Parathyroid adenoma (tissue), 2 donors: ENCODE data around the gene CHAC2.
A peak's percentile ranks its signal among the peaks of the same experiment; 100 is the strongest.
"Not testable (repeated sequence)": the region's sequence is repeated elsewhere in the genome, so short reads cannot be mapped to it uniquely, and the experiment has no call there.

Experiments
- H2AFZ ChIP-seq: fragments of 300-600 bp; sonication (generic); one replicate; pipeline ENCODE4 v1.7.0; 2017; ENCODE audit warnings: antibody characterized with exemption, mild to moderate bottlenecking
- H3K27ac ChIP-seq: fragments of 300-600 bp; sonication (generic); one replicate; pipeline ENCODE4 v1.7.0; 2017
- H3K27me3 ChIP-seq: fragments of 300-600 bp; sonication (generic); one replicate; pipeline ENCODE4 v1.7.0; 2017; ENCODE audit warnings: low read length; ENCODE audit not compliant: control insufficient read depth, insufficient read depth
- H3K36me3 ChIP-seq: fragments of 300-600 bp; sonication (generic); one replicate; pipeline ENCODE4 v1.7.0; 2017; ENCODE audit warnings: low read length; ENCODE audit not compliant: control insufficient read depth, insufficient read depth
- H3K4me1 ChIP-seq: fragments of 300-600 bp; sonication (generic); one replicate; pipeline ENCODE4 v1.7.0; 2017; ENCODE audit warnings: control low read depth
- H3K4me2 ChIP-seq: fragments of 300-600 bp; sonication (generic); one replicate; pipeline ENCODE4 v1.7.0; 2017; ENCODE audit warnings: low read length
- H3K4me3 ChIP-seq: fragments of 300-600 bp; sonication (generic); one replicate; pipeline ENCODE4 v1.7.0; 2017; ENCODE audit warnings: low read depth, low read length
- H3K79me2 ChIP-seq: fragments of 300-600 bp; sonication (generic); one replicate; pipeline ENCODE4 v1.7.0; 2017; ENCODE audit warnings: control low read depth
- H3K9ac ChIP-seq: fragments of 300-600 bp; sonication (generic); one replicate; pipeline ENCODE4 v1.7.0; 2017; ENCODE audit warnings: mild to moderate bottlenecking
- H3K9me3 ChIP-seq: fragments of 300-600 bp; sonication (generic); one replicate; pipeline ENCODE4 v1.7.0; 2017; ENCODE audit warnings: low read length; ENCODE audit not compliant: control insufficient read depth
- CTCF ChIP-seq: fragments of 300-600 bp; sonication (generic); IDR thresholded peaks from one replicate; pipeline ENCODE4 v1.7.0; 2017; ENCODE audit warnings: antibody characterized with exemption, mild to moderate bottlenecking
- donor health status: primary hyperparathyroidism.

CHAC2 gene

GRCh38 chr2:53756644-53757043 is 11.0 kb upstream of the CHAC2 start:
- no peaks in the 10 kb centered on the region for H3K36me3 ChIP-seq
- no peak overlapping the region for H3K4me3 ChIP-seq
- H3K4me2 ChIP-seq, result no peak overlapping the region
- peaks cover 6% of the 10 kb centered on the region for H3K79me2 ChIP-seq
- no peaks in the 10 kb centered on the region for H3K9me3 ChIP-seq
- no peak for TF ChIP-seq CTCF
- no peaks in the 10 kb centered on the region for H3K4me1 ChIP-seq
- no peak overlapping the region for H2AFZ ChIP-seq
- no peaks in the 10 kb centered on the region for H3K27me3 ChIP-seq
- no peak overlapping the region for H3K9ac ChIP-seq
- no peak overlapping the region for H3K27ac ChIP-seq

- not testable (repeated sequence) for H3K9me3 ChIP-seq, H3K27ac ChIP-seq, H3K4me2 ChIP-seq, H3K9ac ChIP-seq, H3K27me3 ChIP-seq, H3K4me3 ChIP-seq, H3K4me1 ChIP-seq, H3K79me2 ChIP-seq, H3K36me3 ChIP-seq, H2AFZ ChIP-seq
These were observed 10.4 kb upstream of the CHAC2 start for GRCh38 chr2:53757206-53757605.

GRCh38 chr2:53765767-53766166 is 1.8 kb upstream of the CHAC2 start:
- Histone ChIP-seq H3K27me3 (no peaks in the 10 kb centered on the region), H2AFZ (no peak overlapping the region), H3K27ac (no peak overlapping the region), H3K4me3 (no peak overlapping the region), H3K4me2 (no peak overlapping the region), H3K79me2 (peaks cover 12% of the 10 kb centered on the region), H3K36me3 (no peaks in the 10 kb centered on the region), H3K9me3 (no peaks in the 10 kb centered on the region), H3K9ac (no peak overlapping the region), H3K4me1 (no peaks in the 10 kb centered on the region)
- TF ChIP-seq CTCF, result no peak

- Histone ChIP-seq H3K9ac (no peak overlapping the region), H3K4me2 (peak overlapping the region; percentile 84), H3K27me3 (no peaks in the 10 kb centered on the region), H3K79me2 (peaks cover 3% of the 10 kb centered on the region), H3K4me3 (peak overlapping the region; percentile 72), H3K4me1 (no peaks in the 10 kb centered on the region), H3K36me3 (no peaks in the 10 kb centered on the region), H3K9me3 (no peaks in the 10 kb centered on the region), H3K27ac (peak overlapping the region; percentile 76), H2AFZ (peak overlapping the region; percentile 92)
- no peak for TF ChIP-seq CTCF
These were observed 588 bp downstream of the CHAC2 start for GRCh38 chr2:53768242-53768542.

GRCh38 chr2:53769318-53769945 is 1.8 kb downstream of the CHAC2 start:
- no peak overlapping the region for H2AFZ ChIP-seq
- H3K4me2 ChIP-seq, result no peak overlapping the region
- no peaks in the 10 kb centered on the region for H3K9me3 ChIP-seq
- peaks cover 3% of the 10 kb centered on the region for H3K79me2 ChIP-seq
- H3K9ac ChIP-seq, result no peak overlapping the region
- TF ChIP-seq CTCF, result no peak
- no peak overlapping the region for H3K4me3 ChIP-seq
- no peak overlapping the region for H3K27ac ChIP-seq
- H3K27me3 ChIP-seq, result no peaks in the 10 kb centered on the region
- no peaks in the 10 kb centered on the region for H3K4me1 ChIP-seq
- H3K36me3 ChIP-seq, result no peaks in the 10 kb centered on the region
